Osteoblast (primary cell): Measurements from ENCODE around the gene GABRB1. TPM values are rescaled to one million over a fixed set of nuclear protein-coding genes. Genes with fewer than 3 reads are reported as not detected.

Experiments
- DNase-seq: peaks from one replicate; pipeline ENCODE4 v3.0.0; 2011; ENCODE audit warnings: low spot score, mixed read lengths; ENCODE audit not compliant: insufficient read length; ENCODE audit errors: missing footprints
- H2AFZ ChIP-seq: 2 replicates; pipeline ENCODE4 v1.6.0; 2011; ENCODE audit warnings: mild to moderate bottlenecking, low read length
- H3K27ac ChIP-seq: 2 replicates; pipeline ENCODE4 v1.5.1; 2011; ENCODE audit warnings: mild to moderate bottlenecking, low read depth, low read length, moderate library complexity
- H3K27me3 ChIP-seq: 2 replicates; pipeline ENCODE4 v1.6.0; 2012; ENCODE audit warnings: mild to moderate bottlenecking, control low read depth, inconsistent platforms, low read length, moderate library complexity; ENCODE audit not compliant: insufficient read depth
- H3K36me3 ChIP-seq: 2 replicates; pipeline ENCODE4 v1.5.1; 2011; ENCODE audit warnings: mild to moderate bottlenecking, low read length, control low read depth, moderate library complexity; ENCODE audit not compliant: insufficient read depth
- H3K4me1 ChIP-seq: 2 replicates; pipeline ENCODE4 v1.5.1; 2011; ENCODE audit warnings: mild to moderate bottlenecking, low read length, control low read depth, moderate library complexity; ENCODE audit not compliant: insufficient read depth
- H3K4me2 ChIP-seq: 2 replicates; pipeline ENCODE4 v1.6.0; 2011; ENCODE audit warnings: mild to moderate bottlenecking, low read length; ENCODE audit not compliant: insufficient read depth
- H3K4me3 ChIP-seq: fragments of 200-600 bp; sonication (generic); 3 replicates; pipeline ENCODE4 v1.5.1; 2012; ENCODE audit warnings: mild to moderate bottlenecking, low read length, inconsistent platforms; ENCODE audit not compliant: insufficient read depth
- H3K79me2 ChIP-seq: 2 replicates; pipeline ENCODE4 v1.6.0; 2012; ENCODE audit warnings: mild to moderate bottlenecking, low read length, control low read depth, inconsistent platforms; ENCODE audit not compliant: insufficient read depth
- H3K9me3 ChIP-seq: 2 replicates; pipeline ENCODE4 v1.5.1; 2011; ENCODE audit warnings: low read depth, low read length, control low read depth
- H4K20me1 ChIP-seq: 2 replicates; pipeline ENCODE4 v1.6.0; 2012; ENCODE audit warnings: mild to moderate bottlenecking, low read length, control low read depth; ENCODE audit not compliant: insufficient read depth
- total RNA-seq: library from RNA; depleted of rRNA; stranded (reverse); fragments of >200 nt; gene quantifications from 2 replicates; pipeline ENCODE4 v1.2.3, GENCODE V29; 2012
- TF ChIP-seq, protein P1 (sequence below): IDR thresholded peaks from 2 replicates; pipeline ENCODE4 v1.5.1; 2011; ENCODE audit warnings: mild to moderate bottlenecking, low read depth, low read length, moderate library complexity; ENCODE audit errors: extremely low read depth

GABRB1 gene
- total RNA-seq, 1 donor = not detected

DNA sequence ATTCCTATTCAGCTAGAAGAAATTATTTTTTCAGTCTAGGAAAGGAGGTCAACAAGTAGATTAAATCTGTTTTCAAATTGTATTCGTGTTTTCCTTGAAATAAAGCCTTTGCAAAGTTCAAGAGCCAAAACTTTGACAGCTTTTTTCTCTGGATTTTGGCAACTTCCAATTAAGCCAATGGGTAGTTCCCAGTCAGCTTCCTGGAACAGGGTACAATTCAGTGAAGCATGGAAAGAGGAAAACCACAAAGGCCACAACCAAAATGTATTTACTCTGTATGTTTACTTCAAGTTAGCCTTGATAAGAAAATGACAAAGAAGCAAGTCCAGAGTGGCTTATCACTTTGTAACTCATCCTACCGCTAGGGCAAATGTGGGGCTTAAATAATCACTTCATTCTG is 243.5 kb downstream of the GABRB1 start:
- DNase-seq = no peak
- Histone ChIP-seq H3K36me3 (no peaks in the 10 kb centered on the region), H3K4me3 (no peak overlapping the region), H3K9me3 (no peaks in the 10 kb centered on the region), H4K20me1 (no peaks in the 10 kb centered on the region), H3K79me2 (no peaks in the 10 kb centered on the region), H3K4me1 (no peaks in the 10 kb centered on the region), H3K27ac (no peak overlapping the region), H3K27me3 (no peaks in the 10 kb centered on the region), H2AFZ (no peak overlapping the region), H3K4me2 (no peak overlapping the region)
- TF ChIP-seq, protein P1, sequence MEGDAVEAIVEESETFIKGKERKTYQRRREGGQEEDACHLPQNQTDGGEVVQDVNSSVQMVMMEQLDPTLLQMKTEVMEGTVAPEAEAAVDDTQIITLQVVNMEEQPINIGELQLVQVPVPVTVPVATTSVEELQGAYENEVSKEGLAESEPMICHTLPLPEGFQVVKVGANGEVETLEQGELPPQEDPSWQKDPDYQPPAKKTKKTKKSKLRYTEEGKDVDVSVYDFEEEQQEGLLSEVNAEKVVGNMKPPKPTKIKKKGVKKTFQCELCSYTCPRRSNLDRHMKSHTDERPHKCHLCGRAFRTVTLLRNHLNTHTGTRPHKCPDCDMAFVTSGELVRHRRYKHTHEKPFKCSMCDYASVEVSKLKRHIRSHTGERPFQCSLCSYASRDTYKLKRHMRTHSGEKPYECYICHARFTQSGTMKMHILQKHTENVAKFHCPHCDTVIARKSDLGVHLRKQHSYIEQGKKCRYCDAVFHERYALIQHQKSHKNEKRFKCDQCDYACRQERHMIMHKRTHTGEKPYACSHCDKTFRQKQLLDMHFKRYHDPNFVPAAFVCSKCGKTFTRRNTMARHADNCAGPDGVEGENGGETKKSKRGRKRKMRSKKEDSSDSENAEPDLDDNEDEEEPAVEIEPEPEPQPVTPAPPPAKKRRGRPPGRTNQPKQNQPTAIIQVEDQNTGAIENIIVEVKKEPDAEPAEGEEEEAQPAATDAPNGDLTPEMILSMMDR = no peak

DNA sequence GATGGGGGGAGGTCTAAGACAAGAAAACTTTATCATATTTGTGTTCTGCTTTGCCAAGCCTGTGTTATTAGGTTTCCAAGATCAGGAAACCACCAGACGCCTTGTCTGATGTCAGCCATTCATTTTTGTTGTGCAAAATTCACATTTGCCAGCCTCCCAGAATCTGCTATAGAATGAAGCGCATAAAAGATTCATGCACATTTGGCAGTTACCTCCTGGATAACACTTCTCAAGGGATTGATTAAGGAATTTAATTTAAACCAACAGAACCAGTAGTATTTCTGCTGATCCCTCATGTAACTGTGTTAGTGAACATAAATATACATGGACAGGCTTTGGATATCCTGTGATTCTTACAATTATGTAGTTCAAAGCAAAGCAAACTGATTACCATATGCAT is 244.2 kb downstream of the GABRB1 start:
- Histone ChIP-seq H3K9me3 (no peaks in the 10 kb centered on the region), H3K4me3 (no peak overlapping the region), H3K36me3 (no peaks in the 10 kb centered on the region), H2AFZ (peak overlapping the region; percentile 10), H3K4me1 (no peaks in the 10 kb centered on the region), H3K4me2 (no peak overlapping the region), H3K27me3 (no peaks in the 10 kb centered on the region), H4K20me1 (no peaks in the 10 kb centered on the region), H3K79me2 (no peaks in the 10 kb centered on the region), H3K27ac (no peak overlapping the region)
- TF ChIP-seq, protein P1 = no peak
- no peak for DNase-seq

DNA sequence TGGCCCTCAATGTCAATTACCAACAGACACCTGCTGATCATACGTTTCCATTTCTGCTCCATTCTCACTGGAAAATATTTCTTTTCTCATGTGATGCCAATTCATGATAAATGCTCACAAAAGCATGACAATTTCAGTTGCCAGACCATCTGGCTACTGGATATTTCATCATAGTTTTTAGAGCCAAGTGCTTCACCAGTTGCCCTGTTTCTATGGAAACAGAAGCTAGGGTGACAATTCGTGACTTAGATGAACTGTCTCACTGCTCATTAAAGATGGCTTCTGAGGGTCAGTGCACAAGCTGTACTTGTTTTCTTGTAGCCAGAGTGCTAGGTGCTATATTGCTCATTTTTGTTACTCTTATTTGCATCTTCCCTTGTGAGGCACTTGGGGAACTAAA is 247.3 kb downstream of the GABRB1 start:
- Histone ChIP-seq H3K27me3 (no peaks in the 10 kb centered on the region), H3K4me1 (no peaks in the 10 kb centered on the region), H3K9me3 (no peaks in the 10 kb centered on the region), H3K36me3 (no peaks in the 10 kb centered on the region), H4K20me1 (no peaks in the 10 kb centered on the region), H3K79me2 (no peaks in the 10 kb centered on the region), H3K4me3 (no peak overlapping the region), H3K4me2 (no peak overlapping the region), H3K27ac (no peak overlapping the region), H2AFZ (no peak overlapping the region)
- no peak for DNase-seq
- TF ChIP-seq, protein P1 = no peak

DNA sequence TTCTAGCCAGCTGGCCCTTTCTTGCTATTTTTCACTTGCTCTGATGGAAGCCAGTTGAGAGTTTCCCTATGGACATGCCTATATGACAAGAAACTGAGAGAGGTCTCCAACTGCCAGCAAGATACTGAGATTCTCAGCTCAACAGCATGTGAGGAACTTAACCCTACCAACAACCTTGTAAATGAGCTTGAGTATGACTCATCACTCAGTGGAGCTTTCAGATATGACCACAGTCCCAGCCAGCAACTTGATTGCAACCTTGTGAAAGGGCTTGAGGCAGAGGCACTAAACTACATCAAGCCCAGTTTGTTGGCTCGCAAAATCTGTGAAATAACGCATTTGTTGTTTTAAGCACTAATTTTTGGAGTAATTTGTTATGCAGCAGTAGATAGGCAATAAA is 256.4 kb downstream of the GABRB1 start:
- Histone ChIP-seq H3K27ac (no peak overlapping the region), H3K4me1 (peaks cover 5% of the 10 kb centered on the region), H3K9me3 (no peaks in the 10 kb centered on the region), H3K27me3 (no peaks in the 10 kb centered on the region), H3K36me3 (no peaks in the 10 kb centered on the region), H2AFZ (no peak overlapping the region), H3K79me2 (no peaks in the 10 kb centered on the region), H3K4me2 (no peak overlapping the region), H4K20me1 (no peaks in the 10 kb centered on the region), H3K4me3 (no peak overlapping the region)
- TF ChIP-seq, protein P1 = no peak
- DNase-seq = peak; percentile 72
